Measurements from ENCODE around the gene S100A6. TPM values are rescaled to one million over a fixed set of nuclear protein-coding genes. Genes with fewer than 3 reads are reported as not detected.

Gene S100A6
- total and polyA plus RNA-seq, 8 donors = 154 to 2,520 (median 634) TPM

- Histone ChIP-seq H3K36me3 (no peaks in the 10 kb centered on the region), H3K27ac (no peak overlapping the region), H3K27me3 (no peaks in the 10 kb centered on the region), H3K9me3 (no peaks in the 10 kb centered on the region), H3K4me3 (no peak overlapping the region), H3K4me1 (peaks cover 12 to 29% (median 13%) of the 10 kb centered on the region in 4 donors)
- WGBS, 5 donors = 51 to 72% (median 63%) methylated on average over 3 of the region's 3 CpGs
- TF ChIP-seq CTCF (IDR thresholded peaks at IDR 0.05) (peak in 1 of 7 experiments; percentile 6), POLR2A (IDR thresholded peaks at IDR 0.05) (no peak)
- intact Hi-C loops (cut with DNase I; ENCODE audit: low total_unique reads) = loop anchor here (5.0 kb wide), 1 partner anchor 59 kb away; no protein-coding TSS in a partner anchor
- no peak for DNase-seq
Measured at GRCh38 chr1:153513023-153513422, 22.8 kb downstream of the S100A6 start.

- TF ChIP-seq EP300 (IDR thresholded peaks at IDR 0.05) (no peak), POLR2AphosphoS5 (IDR thresholded peaks at IDR 0.05) (peak in 1 of 3 donors; percentile 70), POLR2A (IDR thresholded peaks at IDR 0.05) (no peak), CTCF (IDR thresholded peaks at IDR 0.05) (peak in 5 of 7 experiments; percentile 71 to 93 (median 90))
- 0 to 2% (median 0%) methylated on average over 7 of the region's 7 CpGs for WGBS, 5 donors
- Histone ChIP-seq H3K27me3 (no peaks in the 10 kb centered on the region), H3K9me3 (no peaks in the 10 kb centered on the region), H3K4me3 (no peak overlapping the region), H3K4me1 (peaks cover 13 to 38% (median 22%) of the 10 kb centered on the region in 4 donors), H3K27ac (peak overlapping the region in 1 of 5 donors; percentile 36), H3K36me3 (no peaks in the 10 kb centered on the region)
- DNase-seq = peak; percentile 86 to 93
- intact Hi-C loops (cut with DNase I; ENCODE audit: low total_unique reads) = loop anchor here (5.0 kb wide), 1 partner anchor 61 kb away; no protein-coding TSS in a partner anchor
Measured at GRCh38 chr1:153510984-153511410, 24.8 kb downstream of the S100A6 start.

GRCh38 chr1:153509729-153510354, 25.9 kb downstream of the S100A6 start:
- Histone ChIP-seq H3K27me3 (no peaks in the 10 kb centered on the region), H3K4me1 (peaks cover 4 to 28% (median 17%) of the 10 kb centered on the region in 4 donors), H3K4me3 (no peak overlapping the region), H3K9me3 (no peaks in the 10 kb centered on the region), H3K27ac (no peak overlapping the region), H3K36me3 (no peaks in the 10 kb centered on the region)
- DNase-seq = peak; percentile 55 to 62
- intact Hi-C loops (cut with DNase I; ENCODE audit: low total_unique reads) = loop anchor here (5.0 kb wide), 1 partner anchor 62 kb away; no protein-coding TSS in a partner anchor
- TF ChIP-seq POLR2AphosphoS5 (IDR thresholded peaks at IDR 0.05) = no peak
- TF ChIP-seq CTCF (IDR thresholded peaks at IDR 0.05) = peak in 5 of 7 experiments; percentile 28 to 50 (median 38)
- WGBS, 5 donors = 60 to 81% (median 73%) methylated on average over 4 of the region's 4 CpGs

- WGBS, 5 donors = 88 to 98% (median 95%) methylated on average over 3 of the region's 3 CpGs
- Histone ChIP-seq H3K4me1 (peaks cover 4 to 25% (median 15%) of the 10 kb centered on the region in 4 donors), H3K4me3 (no peak overlapping the region), H3K36me3 (no peaks in the 10 kb centered on the region), H3K27me3 (no peaks in the 10 kb centered on the region), H3K9me3 (no peaks in the 10 kb centered on the region), H3K27ac (no peak overlapping the region)
- TF ChIP-seq CTCF (IDR thresholded peaks at IDR 0.05) (no peak), POLR2AphosphoS5 (IDR thresholded peaks at IDR 0.05) (no peak), EP300 (IDR thresholded peaks at IDR 0.05) (no peak), POLR2A (IDR thresholded peaks at IDR 0.05) (no peak)
- intact Hi-C loops (cut with DNase I; ENCODE audit: low total_unique reads) = no loop called here
- DNase-seq = no peak
Measured at GRCh38 chr1:153509036-153509435, 26.8 kb downstream of the S100A6 start.
